ENCODE measurements around the gene CTCFL.

Gene CTCFL

GRCh38 chr20:57450931-57451330, 74.0 kb downstream of the CTCFL start:
- no peak for DNase-seq (ENCODE audit: low read depth, low spot score)
- no peak overlapping the region for H3K27ac ChIP-seq

- no peak for DNase-seq (ENCODE audit: low read depth, low spot score)
- H3K27ac ChIP-seq = no peak overlapping the region
Measured at GRCh38 chr20:57450419-57450818, 74.5 kb downstream of the CTCFL start.

- no peak overlapping the region for H3K27ac ChIP-seq
- no peak for DNase-seq (ENCODE audit: low read depth, low spot score)
Measured at GRCh38 chr20:57449398-57450354, 75.3 kb downstream of the CTCFL start.

GRCh38 chr20:57448764-57449354, 76.1 kb downstream of the CTCFL start:
- no peak overlapping the region for H3K27ac ChIP-seq
- DNase-seq (ENCODE audit: low read depth, low spot score) = no peak
